Cardiac fibroblast (primary cell): ENCODE data around the gene NTS.
A peak's percentile ranks its signal among the peaks of the same experiment; 100 is the strongest.

Experiments used
- DNase-seq, 2 donors: peaks; one replicate each; pipeline versions ENCODE4 v3.0.0 to v3.0.0-alpha.2; 2010; ENCODE audit warnings: low read depth in 2 of 2
- H3K4me3 ChIP-seq, 2 donors: replicated peaks in 1 of 2; 1 replicate in 1 of 2; 2 replicates in 1 of 2; pipeline ENCODE4 v1.5.1; 2011; ENCODE audit warnings: low read depth in 2 of 2, low read length in 2 of 2, mild to moderate bottlenecking in 2 of 2, moderate library complexity in 1 of 2
- CTCF ChIP-seq: IDR thresholded peaks from one replicate; pipeline ENCODE4 v1.5.1; 2011; ENCODE audit warnings: low read depth, mild to moderate bottlenecking, low read length, inconsistent platforms

NTS gene, protein sequence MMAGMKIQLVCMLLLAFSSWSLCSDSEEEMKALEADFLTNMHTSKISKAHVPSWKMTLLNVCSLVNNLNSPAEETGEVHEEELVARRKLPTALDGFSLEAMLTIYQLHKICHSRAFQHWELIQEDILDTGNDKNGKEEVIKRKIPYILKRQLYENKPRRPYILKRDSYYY

GRCh38 chr12:85874031-85874461 is at the start of gene NTS:
TSS of gene NTS (plus strand) at chr12:85874295. CDS start at chr12:85874404, 109 bp downstream.
- DNase-seq, result peak in 1 of 2 donors; percentile 5
- H3K4me3 ChIP-seq, result no peak within 1 kb of the TSS
- TF ChIP-seq CTCF, result no peak

DNA sequence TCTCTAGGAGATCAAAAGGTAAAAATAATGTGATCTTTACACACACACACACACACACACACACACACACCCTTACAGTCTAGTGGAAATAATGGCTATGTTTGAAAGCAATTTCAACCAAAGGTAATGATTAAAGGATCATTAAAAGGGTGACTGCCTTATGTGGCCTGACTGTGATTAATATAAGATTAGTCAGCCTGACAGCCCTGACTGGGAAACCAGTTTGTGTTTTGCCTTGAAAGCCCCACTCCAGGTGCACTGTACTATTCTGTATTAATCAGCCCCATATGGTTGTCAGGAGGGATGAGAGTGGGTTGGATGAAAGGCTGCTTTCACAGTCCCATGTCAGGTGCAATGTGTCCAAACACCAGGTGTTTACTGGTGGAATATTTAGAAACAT is 48.3 kb upstream of the NTS start:
- TF ChIP-seq CTCF, result no peak
- no peak overlapping the region for H3K4me3 ChIP-seq
- no peak for DNase-seq

DNA sequence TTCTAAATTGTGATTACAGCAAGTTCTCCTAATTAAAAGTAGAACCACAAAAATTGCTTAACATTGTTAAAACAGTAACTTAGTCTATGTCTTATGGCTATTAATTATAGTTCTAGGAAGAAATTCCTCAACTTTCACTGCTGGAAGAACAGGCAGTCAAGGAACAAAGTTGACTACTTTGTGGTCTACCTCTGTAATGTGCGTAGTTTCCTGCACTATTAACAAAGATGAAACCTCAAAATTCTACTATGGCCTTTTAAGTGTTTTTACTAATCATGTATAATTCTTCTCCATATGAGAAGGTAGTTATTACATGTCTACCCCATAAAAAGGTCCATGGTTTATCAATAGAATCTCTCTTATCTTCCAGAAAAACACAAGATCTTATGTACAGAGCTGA is 45.5 kb upstream of the NTS start:
- TF ChIP-seq CTCF, result no peak
- no peak overlapping the region for H3K4me3 ChIP-seq
- no peak for DNase-seq

GRCh38 chr12:85829391-85829790 is 44.7 kb upstream of the NTS start:
- no peak overlapping the region for H3K4me3 ChIP-seq
- peak; percentile 52 to 59 for DNase-seq
- TF ChIP-seq CTCF, result no peak

DNA sequence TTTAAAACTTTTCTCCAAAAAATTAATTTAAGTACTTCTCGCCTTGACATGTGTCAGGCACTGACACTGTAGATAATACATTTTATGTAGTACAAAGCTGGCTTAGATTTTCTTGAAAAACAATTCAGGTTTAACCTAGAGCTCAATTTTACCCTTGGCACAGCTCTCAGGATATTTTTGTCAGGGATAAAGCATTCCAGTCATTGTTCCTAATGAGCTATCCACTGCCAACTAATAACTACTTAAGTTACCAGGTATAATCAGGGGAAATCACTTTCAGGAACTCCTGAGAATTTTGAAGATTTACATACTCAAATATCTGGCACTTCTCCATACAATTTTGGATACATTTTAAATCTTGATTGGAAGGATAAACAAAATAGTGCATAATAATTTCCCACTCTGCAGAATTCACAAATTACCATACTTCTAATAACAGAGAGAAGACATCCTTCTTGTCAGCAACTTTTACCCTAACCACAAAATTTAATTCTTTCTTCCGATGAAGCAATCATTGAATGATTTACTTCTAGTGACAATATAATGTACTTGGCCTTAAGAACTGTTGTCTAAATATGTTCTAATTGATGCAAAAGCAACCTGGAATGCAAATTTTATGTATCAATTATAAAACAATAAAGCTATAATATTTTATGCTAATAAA is 42.6 kb upstream of the NTS start:
- no peak overlapping the region for H3K4me3 ChIP-seq
- DNase-seq, result no peak
- no peak for TF ChIP-seq CTCF

GRCh38 chr12:85833579-85833978 is 40.5 kb upstream of the NTS start:
- no peak overlapping the region for H3K4me3 ChIP-seq
- DNase-seq, result no peak
- no peak for TF ChIP-seq CTCF
